Inflammatory macrophage treated with lipopolysaccharide for 4 hours (primary cell): ENCODE results near the gene FBH1.
"Not testable (repeated sequence)": the region's sequence is repeated elsewhere in the genome, so short reads cannot be mapped to it uniquely, and the experiment has no call there.

Experiments used
- DNase-seq: peaks from one replicate; pipeline ENCODE4 v3.0.0-alpha.2; 2020

FBH1 gene

DNA sequence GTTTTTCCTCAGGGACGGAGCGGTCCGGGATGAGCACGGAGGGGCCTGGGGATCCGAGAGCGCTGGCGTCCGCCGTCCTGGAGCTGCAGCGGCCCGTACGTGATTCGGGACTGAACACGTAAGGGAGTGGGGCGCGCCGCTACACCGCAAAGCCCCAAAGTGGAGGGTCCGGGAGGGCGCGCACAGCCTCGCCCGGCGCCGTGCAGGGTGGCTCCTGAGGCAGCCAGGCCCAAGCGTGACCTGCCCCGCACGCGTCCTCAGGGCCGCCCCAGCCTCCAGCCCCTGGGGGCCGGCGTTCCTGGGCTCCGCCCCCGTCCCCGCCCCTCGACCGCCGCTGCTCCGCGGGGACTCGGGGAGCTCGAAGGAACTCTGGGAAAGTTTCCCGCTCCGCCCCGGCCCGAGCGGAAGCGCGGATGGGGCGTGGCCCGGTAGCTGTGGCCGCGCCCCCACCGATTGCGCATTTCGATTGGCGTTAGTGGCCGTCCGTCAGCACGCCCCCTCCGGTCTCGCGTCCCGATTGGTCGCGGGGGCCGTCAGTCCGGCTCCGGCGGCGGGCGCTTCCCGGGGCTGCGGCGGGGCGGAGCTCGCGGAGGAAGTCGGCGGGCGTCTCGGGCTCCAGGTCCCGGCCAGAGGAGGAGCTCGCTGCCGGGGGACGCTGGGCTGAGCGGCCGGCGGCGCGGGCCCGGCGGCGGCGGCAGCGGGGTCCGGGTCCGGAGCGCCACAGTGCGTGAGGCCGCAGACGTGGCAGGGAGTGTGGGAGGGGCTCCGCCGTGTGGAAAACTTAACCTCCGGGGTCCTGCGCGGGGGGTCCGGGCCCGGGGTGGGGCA, at the start of gene FBH1, which contains the start of gene ANKRD16:
TSS of gene FBH1 (plus strand) at position 620 of the 828 bp plus-strand sequence. CDS start at position 723, 103 bp downstream.
TSS of gene ANKRD16 (minus strand) at position 270 of the 828 bp plus-strand sequence. CDS start 539 bp downstream, outside the sequence.
- peak; percentile 99 for DNase-seq

DNA sequence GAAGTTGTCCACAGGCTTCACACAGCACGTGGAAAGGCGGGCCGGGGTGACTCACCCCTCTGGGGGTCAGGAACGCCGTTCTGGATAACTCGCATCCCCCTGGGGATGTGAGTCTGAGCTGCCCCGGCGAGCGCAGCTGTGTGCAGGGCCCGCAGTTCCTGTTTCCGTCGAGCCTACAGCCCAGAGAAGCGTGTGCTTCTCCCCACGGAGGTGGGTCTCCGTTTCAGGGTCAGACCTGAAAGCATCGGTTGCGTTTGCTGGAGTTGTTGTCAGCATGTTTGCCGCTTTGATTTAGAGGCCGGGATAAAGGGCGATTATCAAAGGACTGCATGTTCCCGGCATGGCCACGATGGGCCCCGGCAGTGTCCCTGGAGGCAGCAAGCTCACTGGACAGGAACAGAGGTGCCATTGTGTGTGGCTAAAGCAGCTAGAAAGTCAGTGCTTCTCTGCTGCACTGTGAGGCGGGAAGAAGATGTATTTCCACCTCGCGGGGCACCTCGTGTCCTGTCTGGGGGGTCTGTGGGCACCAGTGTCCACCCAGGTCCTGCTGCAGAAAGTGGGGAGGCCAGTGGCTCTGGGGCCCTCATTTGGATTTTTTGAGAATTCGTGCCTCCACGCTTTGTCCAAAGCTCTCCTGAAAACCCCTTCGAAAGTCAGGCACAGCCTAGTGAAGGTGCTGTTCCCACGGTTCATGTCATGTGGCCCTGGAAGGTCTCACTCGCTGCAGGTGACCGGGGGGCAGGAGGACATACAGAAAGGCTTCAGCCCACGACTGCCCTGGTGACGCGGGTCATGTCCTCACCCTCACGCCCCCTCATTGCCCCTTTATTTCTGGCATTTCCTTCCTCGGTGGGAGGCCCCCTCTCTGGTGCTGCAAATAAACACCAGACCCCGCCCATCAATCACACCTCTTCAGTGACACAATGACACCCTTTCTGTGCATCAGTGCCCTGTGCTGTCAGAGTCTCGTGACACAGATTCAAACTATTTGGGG, 49.4 kb upstream of the FBH1 start:
- DNase-seq, result no peak

- no peak for DNase-seq
Measured at GRCh38 chr10:5841965-5842364, 48.1 kb upstream of the FBH1 start.

DNA sequence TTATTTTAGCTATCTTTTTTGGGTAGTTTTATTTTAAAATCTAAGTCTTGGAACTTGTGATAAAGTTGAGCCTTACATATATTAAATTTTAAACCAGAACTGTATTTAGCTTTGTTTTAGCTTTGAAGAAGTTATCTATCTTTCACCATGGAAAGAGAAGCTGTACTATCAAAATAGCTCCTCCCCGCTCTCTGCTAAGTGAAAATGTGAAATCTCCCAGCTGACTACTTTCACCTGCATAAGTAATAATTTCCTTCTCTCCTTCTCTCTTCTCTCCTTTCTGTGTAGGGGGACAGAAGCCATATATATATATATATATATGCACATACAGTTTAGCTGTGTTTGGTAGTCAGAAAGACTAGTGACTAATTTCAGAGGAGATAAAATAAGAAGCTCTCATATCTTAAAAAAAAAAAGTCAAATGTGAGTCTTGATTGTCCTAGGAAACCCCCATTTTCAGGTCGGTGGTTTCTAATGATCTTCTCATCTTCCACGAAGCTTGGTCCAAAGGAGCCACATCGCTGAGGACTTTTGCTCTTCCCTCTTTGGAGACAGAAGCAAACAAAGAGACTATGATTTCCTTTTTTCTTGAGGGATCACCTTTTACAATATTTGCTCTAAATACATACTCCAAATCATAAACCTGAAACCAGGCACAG, 46.2 kb upstream of the FBH1 start:
- DNase-seq, result no peak

GRCh38 chr10:5844345-5845055, 45.5 kb upstream of the FBH1 start:
- no peak for DNase-seq

DNA sequence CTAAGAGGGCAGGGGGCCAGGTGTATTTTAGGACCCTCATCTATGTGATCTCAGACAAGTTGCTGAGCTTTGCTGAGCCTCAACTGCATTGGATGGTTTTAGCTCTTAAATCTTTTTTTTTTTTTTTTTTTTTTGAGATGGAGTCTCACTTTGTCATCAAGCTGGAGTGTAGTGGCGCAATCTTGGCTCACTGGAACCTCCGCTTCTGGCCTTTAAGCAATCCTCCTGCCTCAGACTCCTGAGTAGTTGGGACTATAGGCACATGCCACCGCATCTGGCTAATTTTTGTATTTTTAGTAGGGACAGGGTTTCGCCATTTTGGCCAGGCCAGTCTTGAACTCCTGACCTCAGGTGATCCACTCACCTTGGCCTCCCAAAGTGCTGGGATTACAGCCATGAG, 43.4 kb upstream of the FBH1 start:
- DNase-seq, result peak; percentile 40

GRCh38 chr10:5854131-5854475, 35.9 kb upstream of the FBH1 start:
- DNase-seq, result peak; percentile 56

- DNase-seq, result no peak
Measured at GRCh38 chr10:5855979-5856700, 33.9 kb upstream of the FBH1 start.

DNA sequence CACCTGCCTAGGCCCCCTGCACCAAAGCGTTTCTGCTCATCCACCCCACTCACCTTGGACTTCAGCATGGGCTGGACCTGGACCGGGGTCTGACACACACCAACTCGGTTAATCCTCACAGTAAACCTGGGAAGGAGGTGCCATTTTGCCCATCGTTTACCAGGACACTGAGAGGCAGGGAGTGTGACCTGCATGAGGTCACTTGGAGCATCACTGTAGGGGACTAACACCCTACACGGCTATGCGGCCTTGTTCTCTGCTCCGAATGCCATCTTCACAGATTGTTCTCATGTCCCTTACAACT, 33.4 kb upstream of the FBH1 start:
- no peak for DNase-seq

DNA sequence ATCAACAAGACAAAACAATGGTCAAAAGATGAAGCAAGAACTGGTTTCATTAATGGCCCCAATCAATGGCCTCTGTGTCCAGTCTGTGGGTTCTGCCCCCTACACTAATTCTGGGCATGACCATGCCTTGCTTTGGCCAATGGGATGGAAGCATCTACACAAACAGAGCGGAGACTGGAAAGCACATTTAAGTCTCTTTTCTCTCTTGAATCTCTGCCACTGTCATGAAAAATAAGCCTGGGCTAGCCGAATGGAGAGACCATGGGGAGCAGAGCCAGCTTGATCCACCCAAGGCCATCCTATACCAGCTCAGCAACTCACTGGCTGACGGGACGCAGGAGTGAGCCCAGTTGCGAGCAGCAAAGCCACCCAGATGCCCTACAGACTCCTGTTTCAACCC, 31.2 kb upstream of the FBH1 start:
- DNase-seq, result no peak

DNA sequence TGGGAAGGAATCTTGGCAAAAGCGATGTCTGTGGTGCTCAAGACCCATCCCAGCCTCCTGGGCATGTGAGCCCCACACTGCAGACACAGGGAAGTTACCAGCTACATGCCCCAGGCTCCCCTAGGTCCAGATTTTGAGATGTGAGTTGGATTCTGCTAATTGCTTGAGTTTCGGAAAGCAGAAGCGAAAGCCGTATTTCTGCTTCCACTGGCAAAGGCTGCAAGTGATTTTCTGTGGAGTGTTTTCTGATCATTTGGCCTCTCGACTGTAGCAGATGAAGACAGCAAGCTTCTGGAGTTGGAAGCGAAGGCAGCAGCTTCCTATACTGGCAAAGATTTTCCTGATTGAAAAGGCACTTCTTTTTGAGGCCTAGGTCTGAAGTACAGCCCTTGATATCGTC, 30.0 kb upstream of the FBH1 start:
- peak; percentile 52 for DNase-seq

- peak; percentile 49 for DNase-seq
Measured at GRCh38 chr10:5862360-5862961, 27.6 kb upstream of the FBH1 start.

DNA sequence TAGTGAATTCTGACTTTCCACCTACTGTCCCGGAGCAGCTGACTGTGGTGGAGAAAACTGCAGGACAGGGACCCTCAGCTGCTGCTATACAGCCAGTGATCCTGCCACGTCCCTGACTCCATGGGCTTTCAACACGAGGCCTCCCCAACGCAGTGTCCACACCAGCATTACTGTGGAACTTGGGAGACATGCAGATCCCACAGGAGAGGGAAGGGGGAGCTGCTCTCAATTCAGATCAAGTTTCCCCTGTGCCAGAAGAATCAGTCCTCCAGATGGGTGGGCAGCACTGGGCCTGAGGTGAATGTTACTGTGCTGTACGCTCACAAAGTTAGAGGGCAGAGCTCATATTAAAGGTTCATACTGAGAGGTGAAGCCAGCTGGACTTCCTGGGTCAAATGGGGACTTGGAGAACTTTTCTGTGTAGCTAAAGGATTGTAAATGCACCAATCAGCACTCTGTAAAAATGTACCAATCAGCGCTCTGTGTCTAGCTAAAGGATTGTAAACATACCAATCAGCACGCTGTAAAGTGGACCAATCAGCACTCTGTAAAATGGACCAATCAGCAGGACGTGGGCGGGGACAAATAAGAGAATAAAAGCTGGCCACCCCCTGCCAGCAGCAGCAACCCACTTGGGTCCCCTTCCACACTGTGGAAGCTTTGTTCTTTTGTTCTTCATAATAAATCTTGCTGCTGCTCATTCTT, 26.9 kb upstream of the FBH1 start:
- DNase-seq, result not testable (repeated sequence)

- peak; percentile 51 for DNase-seq
Measured at GRCh38 chr10:5866451-5867081, 23.5 kb upstream of the FBH1 start.

DNA sequence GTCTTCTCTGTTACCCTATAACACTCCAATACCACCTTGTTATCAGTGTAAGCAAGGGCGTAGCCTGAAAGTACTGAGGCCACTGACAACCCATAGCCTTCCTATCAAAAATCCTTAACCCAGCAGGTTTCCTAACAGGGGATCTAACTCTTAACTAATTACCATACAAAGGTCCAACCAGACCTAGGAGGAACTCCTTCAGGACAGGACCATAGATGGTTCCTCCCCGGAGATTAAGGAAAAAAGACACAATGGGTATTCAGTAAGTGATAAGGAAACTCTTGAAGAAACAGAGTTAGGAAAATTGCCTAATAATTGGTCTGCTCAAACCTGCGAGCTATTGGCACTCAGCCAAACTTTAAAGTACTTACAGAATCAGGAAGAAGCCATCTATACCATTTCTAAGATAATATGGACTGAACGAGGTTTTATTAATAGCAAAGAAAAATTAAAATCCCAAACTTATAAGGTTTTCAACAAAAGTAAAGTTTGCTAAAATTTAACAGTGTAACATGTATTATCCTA, 22.9 kb upstream of the FBH1 start:
- DNase-seq, result peak; percentile 41

GRCh38 chr10:5868383-5868782, 21.7 kb upstream of the FBH1 start:
- DNase-seq, result not testable (repeated sequence)

GRCh38 chr10:5869156-5869555, 20.9 kb upstream of the FBH1 start:
- no peak for DNase-seq

GRCh38 chr10:5871596-5871995, 18.4 kb upstream of the FBH1 start:
- DNase-seq, result no peak

GRCh38 chr10:5873515-5873995, 16.5 kb upstream of the FBH1 start:
- peak; percentile 69 for DNase-seq
